PC-3 (cell line): ENCODE results near the gene BRF1. TPM values are rescaled to one million over a fixed set of nuclear protein-coding genes. Genes with fewer than 3 reads are reported as not detected.

Experiments used
- ATAC-seq: fragments of 200-7000 bp; cut with Tn5 transposase; 2 replicates; pipeline ENCODE4 v1.9.1; 2020; ENCODE audit warnings: mild to moderate bottlenecking, moderate library complexity
- BruUV-seq: library from RNA; stranded (reverse); fragments of 400-500 nt; replicated peaks from 2 replicates; lab custom pipeline; 2021; lab: Mats Ljungman, UMichigan
- CTCF ChIA-PET: fragments of 300-600 bp; sonication (Branson Sonifier 250); formaldehyde crosslinking; loops from one replicate; lab custom pipeline; 2022; ENCODE audit warnings: antibody characterized with exemption; lab: Charles Lee
- POLR2A ChIA-PET: fragments of 300-600 bp; sonication (Branson Sonifier 250); formaldehyde crosslinking; loops from one replicate; lab custom pipeline; 2022; ENCODE audit warnings: antibody characterized with exemption; ENCODE audit not compliant: unreplicated experiment; lab: Charles Lee
- DNase-seq: peaks from one replicate; pipeline ENCODE4 v3.0.0-alpha.2; 2015
- H2AFZ ChIP-seq: fragments of 300-600 bp; sonication (generic); 2 replicates; pipeline ENCODE4 v1.6.0; 2016; ENCODE audit warnings: antibody characterized with exemption, low read length
- H3F3A ChIP-seq: fragments of 300-600 bp; sonication (generic); one replicate; pipeline ENCODE4 v1.6.0; 2017; ENCODE audit warnings: antibody characterized with exemption, low read length, control low read depth, mild to moderate bottlenecking; ENCODE audit not compliant: unreplicated experiment
- H3K27ac ChIP-seq: fragments of 300-600 bp; sonication (generic); 2 replicates; pipeline ENCODE4 v1.5.1; 2016; ENCODE audit warnings: mild to moderate bottlenecking, low read length
- H3K27me3 ChIP-seq: fragments of 300-600 bp; sonication (generic); 2 replicates; pipeline ENCODE4 v1.6.1; 2016; ENCODE audit warnings: low read length, mixed read lengths
- H3K36me3 ChIP-seq: fragments of 300-600 bp; sonication (generic); 2 replicates; pipeline ENCODE4 v1.6.1; 2016; ENCODE audit warnings: low read depth, mixed run types, low read length, mixed read lengths
- H3K4me1 ChIP-seq: fragments of 300-600 bp; sonication (generic); 2 replicates; pipeline ENCODE4 v1.5.1; 2016; ENCODE audit warnings: low read length; ENCODE audit not compliant: insufficient read depth
- H3K4me2 ChIP-seq: fragments of 300-600 bp; sonication (generic); 2 replicates; pipeline ENCODE4 v1.6.0; 2016; ENCODE audit warnings: low read length
- H3K4me3 ChIP-seq: fragments of 300-600 bp; sonication (generic); 2 replicates; pipeline ENCODE4 v1.5.1; 2016; ENCODE audit warnings: mild to moderate bottlenecking, low read length, mixed read lengths
- H3K79me2 ChIP-seq: fragments of 300-600 bp; sonication (generic); 2 replicates; pipeline ENCODE4 v1.6.1; 2017; ENCODE audit warnings: low read length, mixed read lengths
- H3K9ac ChIP-seq: fragments of 300-600 bp; sonication (generic); 2 replicates; pipeline ENCODE4 v1.6.0; 2016; ENCODE audit warnings: mild to moderate bottlenecking, low read length
- H3K9me2 ChIP-seq: fragments of 300-600 bp; sonication (generic); replicated peaks from 2 replicates; pipeline ENCODE4 v1.6.1; 2016; ENCODE audit warnings: mixed run types, low read length, mixed read lengths
- H3K9me3 ChIP-seq: fragments of 300-600 bp; sonication (generic); 2 replicates; pipeline ENCODE4 v1.6.1; 2016; ENCODE audit warnings: low read length, mixed read lengths
- H4K20me1 ChIP-seq: fragments of 300-600 bp; sonication (generic); 2 replicates; pipeline ENCODE4 v1.6.1; 2016; ENCODE audit warnings: low read length, mixed read lengths
- EZH2 ChIP-seq: fragments of 300-600 bp; sonication (generic); IDR thresholded peaks from one replicate; pipeline ENCODE4 v1.6.1; 2017; ENCODE audit warnings: antibody characterized with exemption, mild to moderate bottlenecking, low read length; ENCODE audit not compliant: unreplicated experiment
- EZH2phosphoT487 ChIP-seq: fragments of 300-600 bp; sonication (generic); IDR thresholded peaks from 2 replicates; pipeline ENCODE4 v1.6.1; 2018; ENCODE audit warnings: mild to moderate bottlenecking, antibody characterized with exemption, low read length, borderline replicate concordance
- intact Hi-C: fragments of 100-400 bp; cut with micrococcal nuclease; formaldehyde crosslinking; loops from 2 replicates; pipeline ENCODE4 v1.9.0; 2023
- total RNA-seq: library from RNA; depleted of rRNA; stranded (reverse); fragments of >200 nt; gene quantifications from 2 replicates; pipeline ENCODE4 v1.2.3, GENCODE V29; 2014
- TF ChIP-seq, protein P1 (sequence below): fragments of 300-600 bp; sonication (generic); conservative IDR thresholded peaks from 2 replicates; pipeline ENCODE4 v1.5.1; 2017; ENCODE audit warnings: antibody characterized with exemption, low read depth, mild to moderate bottlenecking, low read length

Gene BRF1
- total RNA-seq, 1 experiment from 2014 or later: 55.8 TPM

DNA sequence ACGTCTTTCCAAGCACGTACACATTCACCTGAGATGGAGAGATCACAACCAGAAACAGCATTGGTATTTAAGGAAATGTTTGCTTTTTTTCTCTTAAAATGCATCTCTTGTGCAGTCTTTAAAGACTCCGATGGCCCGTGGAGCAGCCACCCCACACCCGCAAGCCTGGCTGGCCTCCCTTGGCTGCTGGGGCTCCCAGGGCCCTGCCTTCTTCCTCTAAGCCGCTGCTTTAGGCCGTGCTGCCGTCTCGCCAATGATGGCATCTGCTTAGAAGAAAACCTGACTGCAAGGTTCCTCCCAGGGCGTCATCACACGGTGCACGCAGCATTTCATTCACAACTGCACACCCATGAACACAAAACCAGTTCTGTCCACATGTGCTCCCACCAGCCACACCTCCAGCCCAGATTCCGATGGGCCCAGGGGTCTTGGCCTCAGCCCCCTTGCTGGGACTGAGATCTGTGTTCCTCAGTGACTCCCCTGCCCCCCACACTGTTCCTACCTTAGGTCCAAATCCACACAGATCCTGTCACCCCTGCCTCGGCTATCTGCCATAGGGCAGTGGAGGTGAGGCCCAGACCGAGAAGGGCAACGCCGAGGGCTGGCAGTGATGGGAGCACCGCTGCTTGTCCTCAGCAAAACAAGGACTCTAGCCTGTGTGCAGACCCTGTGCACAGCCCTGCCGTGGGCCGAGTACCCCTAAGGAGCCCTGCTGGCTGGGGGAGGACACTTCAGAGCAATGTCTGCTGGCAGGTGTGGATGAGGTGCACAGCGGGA, 48.1 kb downstream of the BRF1 start:
- POLR2A ChIA-PET: no interaction called here
- Histone ChIP-seq H3K4me3 (no peak overlapping the region), H2AFZ (no peak overlapping the region), H3K4me2 (no peak overlapping the region), H3K27ac (no peak overlapping the region), H3K27me3 (no peaks in the 10 kb centered on the region), H3K36me3 (no peaks in the 10 kb centered on the region), H3F3A (no peaks in the 10 kb centered on the region), H3K9me2 (no peaks in the 10 kb centered on the region), H4K20me1 (no peaks in the 10 kb centered on the region), H3K9me3 (no peaks in the 10 kb centered on the region), H3K79me2 (peaks cover 23% of the 10 kb centered on the region), H3K9ac (no peak overlapping the region), H3K4me1 (peaks cover 12% of the 10 kb centered on the region)
- no peak for DNase-seq
- CTCF ChIA-PET: interaction anchor here (0.5 kb wide), 1 partner anchor 10 kb away, joined by 4 read pairs; no protein-coding TSS in a partner anchor
- BruUV-seq: no TSS peak
- no peak for ATAC-seq
- intact Hi-C loops: no loop called here
- TF ChIP-seq EZH2 (no peak), EZH2phosphoT487 (no peak)
- TF ChIP-seq, protein P1, sequence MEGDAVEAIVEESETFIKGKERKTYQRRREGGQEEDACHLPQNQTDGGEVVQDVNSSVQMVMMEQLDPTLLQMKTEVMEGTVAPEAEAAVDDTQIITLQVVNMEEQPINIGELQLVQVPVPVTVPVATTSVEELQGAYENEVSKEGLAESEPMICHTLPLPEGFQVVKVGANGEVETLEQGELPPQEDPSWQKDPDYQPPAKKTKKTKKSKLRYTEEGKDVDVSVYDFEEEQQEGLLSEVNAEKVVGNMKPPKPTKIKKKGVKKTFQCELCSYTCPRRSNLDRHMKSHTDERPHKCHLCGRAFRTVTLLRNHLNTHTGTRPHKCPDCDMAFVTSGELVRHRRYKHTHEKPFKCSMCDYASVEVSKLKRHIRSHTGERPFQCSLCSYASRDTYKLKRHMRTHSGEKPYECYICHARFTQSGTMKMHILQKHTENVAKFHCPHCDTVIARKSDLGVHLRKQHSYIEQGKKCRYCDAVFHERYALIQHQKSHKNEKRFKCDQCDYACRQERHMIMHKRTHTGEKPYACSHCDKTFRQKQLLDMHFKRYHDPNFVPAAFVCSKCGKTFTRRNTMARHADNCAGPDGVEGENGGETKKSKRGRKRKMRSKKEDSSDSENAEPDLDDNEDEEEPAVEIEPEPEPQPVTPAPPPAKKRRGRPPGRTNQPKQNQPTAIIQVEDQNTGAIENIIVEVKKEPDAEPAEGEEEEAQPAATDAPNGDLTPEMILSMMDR: no peak

- no peak for TF ChIP-seq EZH2
- TF ChIP-seq, protein P1: no peak
- no peak for TF ChIP-seq EZH2phosphoT487
- POLR2A ChIA-PET: no interaction called here
- Histone ChIP-seq H3K9me2 (no peaks in the 10 kb centered on the region), H2AFZ (no peak overlapping the region), H3K9me3 (no peaks in the 10 kb centered on the region), H3K9ac (no peak overlapping the region), H3K27me3 (no peaks in the 10 kb centered on the region), H3K27ac (no peak overlapping the region), H3K79me2 (peaks cover 31% of the 10 kb centered on the region), H4K20me1 (no peaks in the 10 kb centered on the region), H3K4me1 (peaks cover 19% of the 10 kb centered on the region), H3K4me2 (no peak overlapping the region), H3F3A (no peaks in the 10 kb centered on the region), H3K36me3 (peaks cover 3% of the 10 kb centered on the region; the same call in 1 of the 2 replicates), H3K4me3 (no peak overlapping the region)
- intact Hi-C loops: no loop called here
- no peak for ATAC-seq
- no TSS peak for BruUV-seq
- no peak for DNase-seq
- CTCF ChIA-PET: interaction anchor here (0.5 kb wide), 1 partner anchor 11 kb away, joined by 4 read pairs; no protein-coding TSS in a partner anchor
Measured at GRCh38 chr14:105251920-105252319, 48.9 kb downstream of the BRF1 start.

DNA sequence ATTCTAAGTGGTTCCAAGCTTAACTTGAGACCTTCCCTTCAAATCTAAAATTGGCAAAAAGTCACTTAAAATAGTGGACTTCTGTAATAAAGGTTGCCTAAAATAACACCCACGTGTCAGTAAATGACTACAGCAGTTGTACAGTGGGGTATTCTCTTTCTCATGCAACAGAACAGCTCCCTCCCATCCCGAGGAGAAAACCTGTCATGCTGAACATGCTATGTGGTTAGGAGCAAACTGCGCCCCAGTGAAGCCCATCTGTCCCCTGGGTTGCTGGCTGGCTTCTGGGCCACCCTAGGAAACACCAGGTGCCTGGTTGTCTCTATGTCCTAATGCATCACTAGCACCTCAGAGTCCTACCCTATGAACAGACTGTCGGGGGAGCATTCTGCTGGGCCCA, 49.8 kb downstream of the BRF1 start:
- BruUV-seq: no TSS peak
- H3K4me2 ChIP-seq: no peak overlapping the region
- H3K36me3 ChIP-seq: peaks cover 6% of the 10 kb centered on the region; the same call in 1 of the 2 replicates
- intact Hi-C loops: no loop called here
- ATAC-seq: no peak
- no peaks in the 10 kb centered on the region for H3K27me3 ChIP-seq
- H3K4me3 ChIP-seq: no peak overlapping the region
- peaks cover 19% of the 10 kb centered on the region for H3K4me1 ChIP-seq
- no peaks in the 10 kb centered on the region for H3F3A ChIP-seq
- no peak for DNase-seq
- no peaks in the 10 kb centered on the region for H3K9me3 ChIP-seq
- peaks cover 40% of the 10 kb centered on the region for H3K79me2 ChIP-seq
- H2AFZ ChIP-seq: no peak overlapping the region
- ChIA-PET POLR2A (no interaction called here), CTCF (no interaction called here)
- no peak overlapping the region for H3K9ac ChIP-seq
- H3K9me2 ChIP-seq: no peaks in the 10 kb centered on the region
- TF ChIP-seq EZH2 (no peak), EZH2phosphoT487 (no peak)
- TF ChIP-seq, protein P1: no peak
- H3K27ac ChIP-seq: no peak overlapping the region
- H4K20me1 ChIP-seq: no peaks in the 10 kb centered on the region
